ENCODE data around the gene D2HGDH.

DNA sequence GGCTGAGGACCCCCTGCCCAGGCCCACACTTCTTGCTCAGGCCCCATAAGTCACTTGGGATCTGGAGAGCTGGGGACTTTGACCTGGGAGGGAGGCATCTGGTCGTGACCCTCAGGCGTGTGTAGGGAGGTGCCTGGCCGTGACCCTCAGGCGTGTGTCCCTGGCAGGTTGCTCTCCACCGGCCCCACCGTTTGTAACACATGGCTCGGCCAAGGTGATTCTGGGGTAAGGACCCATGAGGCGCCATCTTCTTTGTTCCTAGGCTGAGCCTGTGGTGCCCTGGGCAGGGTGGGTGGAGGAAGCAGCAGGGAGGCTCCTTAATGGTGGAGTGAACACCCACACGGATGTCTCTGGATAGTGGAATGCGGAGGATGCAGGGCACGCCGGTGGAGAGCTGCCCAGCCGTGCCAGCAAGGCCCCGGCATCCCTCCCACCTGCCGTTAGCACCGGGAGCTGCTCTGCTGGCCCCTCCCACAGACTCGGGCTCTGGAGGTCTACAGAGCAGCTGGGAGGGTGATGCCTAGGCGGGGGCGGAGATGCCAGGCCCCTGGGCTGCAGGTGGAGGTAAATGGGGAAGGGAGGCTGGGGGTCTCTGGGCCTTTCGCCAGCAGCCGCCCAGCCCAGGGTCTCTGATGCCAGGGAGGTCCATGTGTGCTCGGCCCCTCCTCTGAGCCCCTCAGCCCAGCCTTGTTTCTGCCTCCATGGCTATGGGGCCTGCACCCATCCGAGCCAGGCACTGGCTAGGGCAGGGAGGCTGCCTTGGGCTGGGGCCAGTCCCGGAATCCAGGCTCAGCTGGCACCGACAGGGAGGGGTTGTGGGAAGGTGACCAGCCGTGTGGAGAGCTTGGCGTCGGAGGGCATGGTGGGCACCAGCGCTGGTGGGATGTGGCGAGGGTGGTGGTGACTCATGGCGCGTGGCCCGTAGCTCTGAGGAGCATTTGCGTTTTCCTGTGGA, 41.1 kb downstream of the D2HGDH start:
- TF ChIP-seq POLR2A (IDR thresholded peaks at IDR 0.05) = no peak
- no peak for TF ChIP-seq CTCF (IDR thresholded peaks at IDR 0.05)

All from testis (tissue), 2 donors.